Osteocyte (in vitro differentiated cells): ENCODE data around the gene KISS1. TPM values are rescaled to one million over a fixed set of nuclear protein-coding genes. Genes with fewer than 3 reads are reported as not detected.

Source experiments
- DNase-seq: peaks from one replicate; pipeline ENCODE4 v3.0.0; 2021; ENCODE audit warnings: mixed read lengths; ENCODE audit not compliant: unreplicated experiment; ENCODE audit errors: extremely low spot score
- H3K27ac Mint-ChIP-seq: one replicate; pipeline ENCODE4 v1.8.0; 2021; ENCODE audit warnings: mild to moderate bottlenecking, mixed read lengths; ENCODE audit not compliant: unreplicated experiment
- H3K27me3 Mint-ChIP-seq: one replicate; pipeline ENCODE4 v1.8.0; 2021; ENCODE audit warnings: mixed read lengths; ENCODE audit not compliant: unreplicated experiment
- H3K36me3 Mint-ChIP-seq: one replicate; pipeline ENCODE4 v1.8.0; 2021; ENCODE audit warnings: mixed read lengths; ENCODE audit not compliant: unreplicated experiment
- H3K4me1 Mint-ChIP-seq: one replicate; pipeline ENCODE4 v1.8.0; 2021; ENCODE audit warnings: mixed read lengths; ENCODE audit not compliant: unreplicated experiment
- H3K4me3 Mint-ChIP-seq: one replicate; pipeline ENCODE4 v1.8.0; 2021; ENCODE audit warnings: mild to moderate bottlenecking, moderate library complexity, mixed read lengths; ENCODE audit not compliant: unreplicated experiment
- H3K9me3 Mint-ChIP-seq: one replicate; pipeline ENCODE4 v1.8.0; 2021; ENCODE audit warnings: mixed read lengths; ENCODE audit not compliant: unreplicated experiment
- CTCF ChIP-seq: fragments of 200-600 bp; sonication (generic); IDR thresholded peaks from 2 replicates; pipeline ENCODE4 v1.5.0; 2021; ENCODE audit warnings: antibody characterized with exemption, mild to moderate bottlenecking, moderate library complexity
- total RNA-seq: library from RNA; stranded (reverse); gene quantifications from 2 replicates; pipeline ENCODE4 v1.2.1, GENCODE V29; 2021

KISS1 gene
- total RNA-seq, 1 donor from 2014 or later: not detected

DNA sequence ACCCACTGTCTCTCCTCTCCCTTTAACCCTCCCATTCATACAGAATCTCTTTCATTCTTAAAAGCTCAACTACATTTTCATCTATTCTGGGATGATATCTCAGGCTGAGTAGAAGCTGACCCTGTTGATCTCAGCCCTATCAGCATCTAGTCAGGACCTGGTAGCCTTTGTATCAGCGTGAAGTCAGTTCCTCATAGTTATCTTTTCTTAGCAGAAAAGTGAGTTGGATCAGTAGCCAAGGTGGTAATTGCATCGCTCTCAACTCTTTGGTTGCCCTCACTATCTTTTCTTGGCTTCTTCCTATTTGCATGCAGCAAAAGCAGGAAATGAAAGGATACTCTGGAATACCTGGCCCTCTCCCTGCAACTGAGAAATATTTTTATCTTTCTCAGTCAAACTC is 31.1 kb upstream of the KISS1 start:
- Mint-ChIP-seq H3K4me1 (peaks cover 12% of the 10 kb centered on the region), H3K9me3 (peaks cover 5% of the 10 kb centered on the region), H3K27me3 (peaks cover 5% of the 10 kb centered on the region), H3K4me3 (no peak overlapping the region), H3K27ac (no peak overlapping the region), H3K36me3 (no peaks in the 10 kb centered on the region)
- DNase-seq: no peak
- no peak for TF ChIP-seq CTCF

DNA sequence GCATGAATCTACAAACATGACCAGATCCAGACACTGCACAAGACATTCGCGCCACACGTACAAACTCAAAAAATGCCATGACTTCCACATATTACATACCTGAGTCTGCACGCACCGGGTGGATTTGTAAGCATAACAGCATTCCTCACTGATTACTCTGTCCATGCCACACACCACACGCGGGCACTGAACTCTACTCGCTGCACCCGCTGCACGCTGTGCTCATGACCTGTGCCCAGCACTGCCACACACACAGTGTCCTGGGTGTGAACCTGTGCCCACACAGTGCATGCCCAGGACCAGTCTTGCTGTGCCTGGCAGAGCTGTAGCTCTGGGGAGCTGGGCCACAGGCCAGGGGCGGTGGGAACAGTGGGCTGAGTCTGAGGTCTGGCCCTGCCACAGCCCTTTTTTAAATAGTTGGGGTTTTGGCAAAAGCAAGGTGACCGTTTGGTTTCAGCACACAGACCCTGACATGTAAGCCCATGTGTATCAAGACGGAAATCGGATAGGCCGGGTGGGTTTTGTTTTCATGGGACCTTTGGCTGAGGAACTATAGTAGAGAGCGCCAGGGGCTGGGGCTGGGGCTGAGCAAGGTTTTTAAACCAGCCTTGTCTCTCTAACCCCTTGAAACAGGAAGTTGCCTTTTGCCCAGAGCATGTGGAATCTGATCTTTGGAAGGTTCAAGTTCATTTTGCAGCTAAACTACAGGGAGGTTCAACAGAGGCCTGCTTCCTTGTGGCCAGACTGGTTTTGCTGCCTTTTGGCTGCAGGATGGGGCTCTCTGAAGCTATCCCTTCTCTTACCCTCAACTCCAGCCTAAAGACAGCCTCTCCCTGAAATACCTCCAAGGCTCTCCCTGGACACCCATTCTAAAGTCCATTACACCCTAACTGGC is 29.8 kb upstream of the KISS1 start:
- TF ChIP-seq CTCF: no peak
- peaks cover 9% of the 10 kb centered on the region for H3K27me3 Mint-ChIP-seq
- H3K4me3 Mint-ChIP-seq: no peak overlapping the region
- H3K36me3 Mint-ChIP-seq: no peaks in the 10 kb centered on the region
- no peak overlapping the region for H3K27ac Mint-ChIP-seq
- no peak for DNase-seq
- H3K9me3 Mint-ChIP-seq: no peaks in the 10 kb centered on the region
- H3K4me1 Mint-ChIP-seq: peaks cover 6% of the 10 kb centered on the region

DNA sequence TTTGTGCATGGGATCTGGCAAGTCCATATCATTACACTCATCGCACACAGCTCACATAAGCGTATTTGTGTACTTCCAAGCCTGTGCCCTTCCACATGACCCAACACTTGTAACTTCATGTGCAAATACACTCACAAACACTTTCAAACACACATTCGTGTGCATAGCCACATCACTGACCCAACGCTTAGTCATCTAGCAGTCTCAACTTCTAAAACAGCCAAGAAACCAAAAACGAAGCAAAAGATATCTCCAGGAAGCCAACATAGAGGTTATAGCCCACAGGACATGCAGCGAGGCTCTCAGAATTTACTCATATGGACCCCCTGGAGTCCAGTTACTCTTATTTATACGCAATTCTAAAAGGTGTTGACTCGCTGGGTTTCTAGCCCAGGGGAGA is 28.4 kb upstream of the KISS1 start:
- no peak for TF ChIP-seq CTCF
- Mint-ChIP-seq H3K27me3 (peaks cover 14% of the 10 kb centered on the region), H3K9me3 (no peaks in the 10 kb centered on the region), H3K4me3 (no peak overlapping the region), H3K27ac (no peak overlapping the region), H3K4me1 (peaks cover 6% of the 10 kb centered on the region), H3K36me3 (no peaks in the 10 kb centered on the region)
- DNase-seq: no peak

GRCh38 chr1:204223129-204223860 is 27.0 kb upstream of the KISS1 start:
- no peak for DNase-seq
- Mint-ChIP-seq H3K27me3 (peaks cover 16% of the 10 kb centered on the region), H3K4me1 (peaks cover 6% of the 10 kb centered on the region), H3K9me3 (no peaks in the 10 kb centered on the region), H3K27ac (no peak overlapping the region), H3K4me3 (no peak overlapping the region), H3K36me3 (no peaks in the 10 kb centered on the region)
- no peak for TF ChIP-seq CTCF

DNA sequence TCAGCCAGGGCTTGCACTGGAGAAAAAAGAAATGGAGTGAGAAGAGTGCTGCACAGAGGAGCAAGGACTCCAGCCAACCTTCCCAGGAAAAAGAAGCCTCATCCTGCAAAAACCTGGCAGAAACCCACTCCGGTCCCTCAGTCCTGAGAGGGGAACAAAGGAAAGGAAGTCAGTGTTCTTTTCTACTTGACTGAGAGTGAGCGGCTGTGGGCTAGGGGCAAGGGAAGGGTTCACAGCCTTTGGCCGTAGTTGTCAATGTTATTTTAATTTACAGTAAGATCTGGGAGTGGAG is 26.4 kb upstream of the KISS1 start:
- no peak for TF ChIP-seq CTCF
- no peak overlapping the region for H3K4me3 Mint-ChIP-seq

More for the DNA sequence above, 26.4 kb upstream of the KISS1 start:
- Mint-ChIP-seq H3K27me3 (peaks cover 22% of the 10 kb centered on the region), H3K9me3 (no peaks in the 10 kb centered on the region), H3K36me3 (no peaks in the 10 kb centered on the region), H3K27ac (no peak overlapping the region), H3K4me1 (peaks cover 6% of the 10 kb centered on the region)
- DNase-seq: no peak
